K562 (cell line): ENCODE measurements around the gene BIRC5. TPM values are rescaled to one million over a fixed set of nuclear protein-coding genes. Genes with fewer than 3 reads are reported as not detected.

ENCODE experiments used
- ARNT ChIP-seq, 2 experiments: fragments of 450-650 bp; IDR thresholded peaks; 2 replicates each; pipeline ENCODE4 v1.6.1; 2016; ENCODE audit warnings: mild to moderate bottlenecking in 1 of 2
- ASH1L ChIP-seq: fragments of 450-650 bp; IDR thresholded peaks from 2 replicates; pipeline ENCODE4 v1.6.1; 2018; ENCODE audit warnings: borderline replicate concordance, mild to moderate bottlenecking, low read depth; ENCODE audit not compliant: partially characterized antibody
- ETS2 ChIP-seq: IDR thresholded peaks from 2 replicates; pipeline ENCODE4 v1.6.1; 2016; ENCODE audit warnings: borderline replicate concordance, missing genetic modification characterization, mild to moderate bottlenecking, moderate library complexity, missing compliant biosample characterization; ENCODE audit not compliant: poor library complexity, severe bottlenecking
- HDAC2 ChIP-seq: fragments of 450-650 bp; IDR thresholded peaks from 2 replicates; pipeline ENCODE4 v1.6.1; 2016; ENCODE audit warnings: mild to moderate bottlenecking
- KDM4B ChIP-seq, 2 experiments: fragments of 450-650 bp in 1 of 2; sonication (generic) in 1 of 2; IDR thresholded peaks; 2 replicates each; pipeline ENCODE4 v1.6.1; 2016 to 2017; ENCODE audit warnings: borderline replicate concordance in 2 of 2, antibody characterized with exemption in 1 of 2, low read depth in 1 of 2, mild to moderate bottlenecking in 1 of 2
- MTF1 ChIP-seq: fragments of 250-450 bp; sonication (Bioruptor Pico); IDR thresholded peaks from 2 replicates; pipeline ENCODE4 v1.9.0; 2021; ENCODE audit warnings: moderate library complexity, mild to moderate bottlenecking, inconsistent platforms, borderline replicate concordance
- NELFE ChIP-seq: IDR thresholded peaks from 2 replicates; pipeline ENCODE4 v1.6.1; 2011; ENCODE audit warnings: mild to moderate bottlenecking; ENCODE audit not compliant: insufficient read depth, insufficient read length
- NR1H2 ChIP-seq: sonication (generic); formaldehyde crosslinking; IDR thresholded peaks from 2 replicates; pipeline ENCODE4 v1.4.0; 2020; ENCODE audit warnings: mild to moderate bottlenecking, missing genetic modification reagents
- PHF8 ChIP-seq: fragments of 200-600 bp; sonication (generic); IDR thresholded peaks from 2 replicates; pipeline ENCODE4 v1.6.1; 2012; ENCODE audit warnings: mixed run types, mild to moderate bottlenecking, inconsistent platforms, low read length, moderate library complexity, borderline replicate concordance
- PURB ChIP-seq: sonication (generic); formaldehyde crosslinking; IDR thresholded peaks from 2 replicates; pipeline ENCODE4 v1.9.0; 2021; ENCODE audit warnings: low read depth, mild to moderate bottlenecking, missing genetic modification reagents
- SETDB1 ChIP-seq: IDR thresholded peaks from one replicate; pipeline ENCODE4 v1.6.1; 2012; ENCODE audit warnings: low read length, control low read depth, inconsistent platforms
- SMARCE1 ChIP-seq: fragments of 450-650 bp; IDR thresholded peaks from 2 replicates; pipeline ENCODE4 v1.7.1; 2016; ENCODE audit warnings: mild to moderate bottlenecking
- SREBF2 ChIP-seq: sonication (generic); formaldehyde crosslinking; IDR thresholded peaks from 2 replicates; pipeline ENCODE4 v1.4.0; 2020; ENCODE audit warnings: mild to moderate bottlenecking, missing genetic modification reagents
- TARDBP ChIP-seq: fragments of 450-650 bp; IDR thresholded peaks from 2 replicates; pipeline ENCODE4 v1.6.1; 2016
- ZBTB17 ChIP-seq: fragments of 450-650 bp; formaldehyde crosslinking; IDR thresholded peaks from 2 replicates; pipeline ENCODE4 v1.4.0; 2020; ENCODE audit warnings: mild to moderate bottlenecking
- ZC3H11A ChIP-seq: IDR thresholded peaks from 2 replicates; pipeline ENCODE4 v1.6.1; 2012; ENCODE audit warnings: low read depth, low read length, improper control_type of control experiment
- ZC3H4 ChIP-seq: sonication (generic); formaldehyde crosslinking; IDR thresholded peaks from 2 replicates; pipeline ENCODE4 v1.9.0; 2021; ENCODE audit warnings: missing genetic modification reagents, borderline replicate concordance
- ZNF717 ChIP-seq: fragments of 250-450 bp; sonication (Bioruptor Pico); IDR thresholded peaks from 2 replicates; pipeline ENCODE4 v1.5.0; 2021
- ZNF778 ChIP-seq: fragments of 450-650 bp; formaldehyde crosslinking; IDR thresholded peaks from 2 replicates; pipeline ENCODE4 v1.4.0; 2020; ENCODE audit warnings: mild to moderate bottlenecking, moderate library complexity
- polyA plus RNA-seq, 8 experiments: library from polyadenylated mRNA; depleted of rRNA in 4 of 8; stranded (reverse) in 5 of 8; unstranded in 3 of 8; fragments of >200 nt; fragmentation: Nextera tagmentation in 2 of 8; fragmentation: Illumina TruSeq in 1 of 8; extraction: Ambion mirVana in 2 of 8; extraction: Trizol in 1 of 8; gene quantifications; 2 replicates each; pipeline versions ENCODE4 v1.2.1 to v1.2.3, GENCODE V29; 2011 to 2014; ENCODE audit warnings: inconsistent platforms in 1 of 8, missing spikeins in 1 of 8
- total RNA-seq, 7 experiments: library from RNA; depleted of rRNA in 6 of 7; stranded (reverse); fragments of >200 nt in 6 of 7; fragmentation: Illumina TruSeq in 2 of 7; extraction: Trizol in 2 of 7; gene quantifications; 2 replicates each; pipeline versions ENCODE4 v1.2.1 to v1.2.3, GENCODE V29; 2011 to 2021; ENCODE audit warnings: low replicate concordance in 1 of 7
- TF ChIP-seq, protein P1 (sequence below): fragments of 200-400 bp; formaldehyde crosslinking; IDR thresholded peaks from 2 replicates; pipeline ENCODE4 v1.6.1; 2017; ENCODE audit warnings: mild to moderate bottlenecking, low read depth, low read length, moderate library complexity
- TF ChIP-seq, protein P2 (sequence below): fragments of 450-650 bp; formaldehyde crosslinking; IDR thresholded peaks from 2 replicates; pipeline ENCODE4 v1.4.0; 2022; ENCODE audit warnings: mild to moderate bottlenecking, moderate library complexity
- TF ChIP-seq, protein P3 (sequence below): IDR thresholded peaks from 3 replicates; pipeline ENCODE4 v1.6.1; 2011; ENCODE audit warnings: borderline replicate concordance, mild to moderate bottlenecking; ENCODE audit not compliant: insufficient read length, insufficient read depth
- TF ChIP-seq, protein P4 (sequence below): fragments of 450-650 bp; IDR thresholded peaks from 2 replicates; pipeline ENCODE4 v1.6.1; 2016; ENCODE audit warnings: mild to moderate bottlenecking

The BIRC5 gene
- total and polyA plus RNA-seq, 9 of the 15 experiments (the other 6 are each of a cell fraction or from before 2014, with no cell fraction given) = 64.4 to 140 (median 101) TPM

DNA sequence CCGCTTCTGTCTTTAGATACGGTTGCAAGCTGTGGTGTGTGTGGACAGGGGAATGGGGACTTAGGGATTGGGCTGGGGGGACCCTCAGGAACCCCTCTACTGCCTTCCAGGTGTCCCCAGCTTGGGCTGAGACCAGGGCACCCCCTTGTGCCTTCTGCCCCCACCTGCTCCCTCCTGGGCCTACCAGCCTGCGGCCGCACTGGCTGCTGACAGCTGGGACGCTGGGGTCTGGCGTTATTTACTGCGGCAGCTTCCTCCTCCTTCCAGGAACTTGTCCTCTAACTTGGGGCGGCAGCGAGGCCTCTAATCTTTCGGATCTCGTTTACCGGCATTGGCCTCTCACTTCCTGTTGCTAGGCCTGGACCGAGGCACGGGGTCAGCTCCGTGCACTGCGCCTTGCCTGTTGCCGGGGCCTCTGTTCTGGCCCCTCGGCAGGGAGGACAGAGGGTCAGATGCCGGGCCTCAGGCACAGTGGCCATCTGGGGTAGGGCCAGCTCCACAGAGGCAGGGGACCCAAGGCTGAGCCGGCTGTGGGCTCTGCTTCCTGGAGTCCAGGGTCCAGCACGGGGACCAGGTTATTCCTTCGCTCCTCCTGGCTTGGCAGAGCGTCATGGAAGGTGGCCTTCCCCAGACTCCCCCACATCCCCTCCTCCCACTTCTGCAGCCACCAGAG is 49.1 kb downstream of the BIRC5 start (continued):
- TF ChIP-seq HDAC2 (no peak; the same call in 1 of the 2 replicates), ZNF717 (CRISPR knock-in tag) (no peak), ZNF778 (CRISPR knock-in tag) (no peak), NELFE (no peak), ZBTB17 (CRISPR knock-in tag) (peak; percentile 63; the same call in 1 of the 2 replicates), PURB (CRISPR knock-in tag) (no peak), ZC3H11A (no peak), PHF8 (peak; percentile 61; the same call in 1 of the 2 replicates), SREBF2 (no peak), ASH1L (no peak), SETDB1 (no peak), MTF1 (CRISPR knock-in tag) (no peak; the same call in 1 of the 2 replicates), TARDBP (no peak), ARNT (IDR thresholded peaks at IDR 0.05) (no peak), ZC3H4 (CRISPR knock-in tag) (no peak), KDM4B (IDR thresholded peaks at IDR 0.05; ENCODE audit: borderline replicate concordance in 2 of 2, low read depth in 1 of 2) (peak in 1 of 2 experiments; percentile 94; a peak in 2 of 4 replicates), NR1H2 (CRISPR knock-in tag) (no peak), ETS2 (tag) (no peak), SMARCE1 (peak; percentile 67)
- TF ChIP-seq, protein P1, sequence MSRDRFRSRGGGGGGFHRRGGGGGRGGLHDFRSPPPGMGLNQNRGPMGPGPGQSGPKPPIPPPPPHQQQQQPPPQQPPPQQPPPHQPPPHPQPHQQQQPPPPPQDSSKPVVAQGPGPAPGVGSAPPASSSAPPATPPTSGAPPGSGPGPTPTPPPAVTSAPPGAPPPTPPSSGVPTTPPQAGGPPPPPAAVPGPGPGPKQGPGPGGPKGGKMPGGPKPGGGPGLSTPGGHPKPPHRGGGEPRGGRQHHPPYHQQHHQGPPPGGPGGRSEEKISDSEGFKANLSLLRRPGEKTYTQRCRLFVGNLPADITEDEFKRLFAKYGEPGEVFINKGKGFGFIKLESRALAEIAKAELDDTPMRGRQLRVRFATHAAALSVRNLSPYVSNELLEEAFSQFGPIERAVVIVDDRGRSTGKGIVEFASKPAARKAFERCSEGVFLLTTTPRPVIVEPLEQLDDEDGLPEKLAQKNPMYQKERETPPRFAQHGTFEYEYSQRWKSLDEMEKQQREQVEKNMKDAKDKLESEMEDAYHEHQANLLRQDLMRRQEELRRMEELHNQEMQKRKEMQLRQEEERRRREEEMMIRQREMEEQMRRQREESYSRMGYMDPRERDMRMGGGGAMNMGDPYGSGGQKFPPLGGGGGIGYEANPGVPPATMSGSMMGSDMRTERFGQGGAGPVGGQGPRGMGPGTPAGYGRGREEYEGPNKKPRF = no peak
- TF ChIP-seq, protein P2, sequence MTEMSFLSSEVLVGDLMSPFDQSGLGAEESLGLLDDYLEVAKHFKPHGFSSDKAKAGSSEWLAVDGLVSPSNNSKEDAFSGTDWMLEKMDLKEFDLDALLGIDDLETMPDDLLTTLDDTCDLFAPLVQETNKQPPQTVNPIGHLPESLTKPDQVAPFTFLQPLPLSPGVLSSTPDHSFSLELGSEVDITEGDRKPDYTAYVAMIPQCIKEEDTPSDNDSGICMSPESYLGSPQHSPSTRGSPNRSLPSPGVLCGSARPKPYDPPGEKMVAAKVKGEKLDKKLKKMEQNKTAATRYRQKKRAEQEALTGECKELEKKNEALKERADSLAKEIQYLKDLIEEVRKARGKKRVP (CRISPR knock-in tag) = no peak
- TF ChIP-seq, protein P3, sequence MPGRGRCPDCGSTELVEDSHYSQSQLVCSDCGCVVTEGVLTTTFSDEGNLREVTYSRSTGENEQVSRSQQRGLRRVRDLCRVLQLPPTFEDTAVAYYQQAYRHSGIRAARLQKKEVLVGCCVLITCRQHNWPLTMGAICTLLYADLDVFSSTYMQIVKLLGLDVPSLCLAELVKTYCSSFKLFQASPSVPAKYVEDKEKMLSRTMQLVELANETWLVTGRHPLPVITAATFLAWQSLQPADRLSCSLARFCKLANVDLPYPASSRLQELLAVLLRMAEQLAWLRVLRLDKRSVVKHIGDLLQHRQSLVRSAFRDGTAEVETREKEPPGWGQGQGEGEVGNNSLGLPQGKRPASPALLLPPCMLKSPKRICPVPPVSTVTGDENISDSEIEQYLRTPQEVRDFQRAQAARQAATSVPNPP = no peak
- TF ChIP-seq, protein P4, sequence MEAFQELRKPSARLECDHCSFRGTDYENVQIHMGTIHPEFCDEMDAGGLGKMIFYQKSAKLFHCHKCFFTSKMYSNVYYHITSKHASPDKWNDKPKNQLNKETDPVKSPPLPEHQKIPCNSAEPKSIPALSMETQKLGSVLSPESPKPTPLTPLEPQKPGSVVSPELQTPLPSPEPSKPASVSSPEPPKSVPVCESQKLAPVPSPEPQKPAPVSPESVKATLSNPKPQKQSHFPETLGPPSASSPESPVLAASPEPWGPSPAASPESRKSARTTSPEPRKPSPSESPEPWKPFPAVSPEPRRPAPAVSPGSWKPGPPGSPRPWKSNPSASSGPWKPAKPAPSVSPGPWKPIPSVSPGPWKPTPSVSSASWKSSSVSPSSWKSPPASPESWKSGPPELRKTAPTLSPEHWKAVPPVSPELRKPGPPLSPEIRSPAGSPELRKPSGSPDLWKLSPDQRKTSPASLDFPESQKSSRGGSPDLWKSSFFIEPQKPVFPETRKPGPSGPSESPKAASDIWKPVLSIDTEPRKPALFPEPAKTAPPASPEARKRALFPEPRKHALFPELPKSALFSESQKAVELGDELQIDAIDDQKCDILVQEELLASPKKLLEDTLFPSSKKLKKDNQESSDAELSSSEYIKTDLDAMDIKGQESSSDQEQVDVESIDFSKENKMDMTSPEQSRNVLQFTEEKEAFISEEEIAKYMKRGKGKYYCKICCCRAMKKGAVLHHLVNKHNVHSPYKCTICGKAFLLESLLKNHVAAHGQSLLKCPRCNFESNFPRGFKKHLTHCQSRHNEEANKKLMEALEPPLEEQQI = no peak
